Common myeloid progenitor, CD34-positive (primary cell): ENCODE results near the gene ABCG1.

Experiments used
- CTCF ChIA-PET: fragments of 350-600 bp; sonication (Branson Sonifier 250); formaldehyde crosslinking; loops from one replicate; lab custom pipeline; 2021; ENCODE audit warnings: antibody characterized with exemption; lab: Charles Lee
- POLR2A ChIA-PET: fragments of 350-600 bp; sonication (Branson Sonifier 250); formaldehyde crosslinking; loops from one replicate; lab custom pipeline; 2021; ENCODE audit warnings: antibody characterized with exemption; lab: Charles Lee
- DNase-seq, 3 donors: peaks; one replicate each; pipeline versions ENCODE4 v3.0.0 to v3.0.0-alpha.2; 2013
- H3K27ac ChIP-seq, 2 experiments: 1 replicate in 1 of 2; 2 replicates in 1 of 2; pipeline ENCODE4 v1.7.0; 2013; ENCODE audit warnings: inconsistent platforms in 2 of 2, low read length in 2 of 2, mild to moderate bottlenecking in 2 of 2, low read depth in 1 of 2, moderate library complexity in 1 of 2; ENCODE audit not compliant: severe bottlenecking in 2 of 2, insufficient read depth in 1 of 2, poor library complexity in 1 of 2
- H3K27me3 ChIP-seq, 5 experiments: replicated peaks in 2 of 5; 1 replicate in 3 of 5; 2 replicates in 2 of 5; pipeline versions ENCODE4 v1.6.1 to v1.7.0; 2013; ENCODE audit warnings: low read length in 4 of 5, mild to moderate bottlenecking in 2 of 5, moderate library complexity in 2 of 5, inconsistent platforms in 1 of 5; ENCODE audit not compliant: insufficient read depth in 5 of 5, control insufficient read depth in 4 of 5
- H3K36me3 ChIP-seq, 4 experiments: 1 replicate in 2 of 4; 2 replicates in 2 of 4; pipeline versions ENCODE4 v1.6.1 to v1.7.0; 2013; ENCODE audit warnings: low read length in 3 of 4, control low read depth in 1 of 4, mild to moderate bottlenecking in 1 of 4; ENCODE audit not compliant: control insufficient read depth in 4 of 4, insufficient read depth in 4 of 4
- H3K4me1 ChIP-seq, 4 experiments: 1 replicate in 3 of 4; 2 replicates in 1 of 4; pipeline versions ENCODE4 v1.6.1 to v1.7.1; 2013; ENCODE audit warnings: low read length in 3 of 4, mild to moderate bottlenecking in 3 of 4, control low read depth in 1 of 4, inconsistent platforms in 1 of 4, moderate library complexity in 1 of 4; ENCODE audit not compliant: control insufficient read depth in 4 of 4, insufficient read depth in 4 of 4; ENCODE audit errors: control extremely low read depth in 1 of 4
- H3K4me3 ChIP-seq, 7 experiments: 1 replicate in 4 of 7; 2 replicates in 3 of 7; pipeline versions ENCODE4 v1.5.1 to v1.7.0; 2013; ENCODE audit warnings: mild to moderate bottlenecking in 7 of 7, low read length in 6 of 7, moderate library complexity in 6 of 7, inconsistent platforms in 2 of 7, low read depth in 2 of 7, control low read depth in 1 of 7; ENCODE audit not compliant: insufficient read depth in 4 of 7, control insufficient read depth in 1 of 7; ENCODE audit errors: extremely low read depth in 1 of 7
- H3K9me3 ChIP-seq, 5 experiments: 1 replicate in 4 of 5; 2 replicates in 1 of 5; pipeline versions ENCODE4 v1.6.1 to v1.7.1; 2013; ENCODE audit warnings: low read length in 4 of 5, mild to moderate bottlenecking in 2 of 5, inconsistent platforms in 1 of 5, low read depth in 1 of 5, moderate library complexity in 1 of 5; ENCODE audit not compliant: control insufficient read depth in 4 of 5, insufficient read depth in 2 of 5; ENCODE audit errors: control extremely low read depth in 1 of 5
- WGBS: methylation state at CpG from one replicate; pipeline ENCODE4 v1.1.5; 2013; ENCODE audit not compliant: insufficient coverage; 5-methylcytosine and 5-hydroxymethylcytosine counted together

ABCG1 gene

GRCh38 chr21:42264245-42265195, 45.6 kb downstream of the ABCG1 start:
- Histone ChIP-seq H3K9me3 (no peaks in the 10 kb centered on the region), H3K27ac (no peak overlapping the region), H3K36me3 (peaks cover 0 to 3% (median 0%) of the 10 kb centered on the region in 4 experiments), H3K27me3 (no peaks in the 10 kb centered on the region), H3K4me3 (no peak overlapping the region), H3K4me1 (peaks cover 8 to 93% (median 77%) of the 10 kb centered on the region in 4 experiments)
- CTCF ChIA-PET: interaction anchor here (0.6 to 8.9 kb wide), 7 partner anchors 12 to 119 kb away, joined by 3 to 116 read pairs (median 5); no protein-coding TSS in a partner anchor
- POLR2A ChIA-PET: interaction anchor here (0.6 to 1.5 kb wide), 3 partner anchors 30 to 180 kb away, joined by 3 to 4 read pairs (median 4); no protein-coding TSS in a partner anchor
- WGBS: 80% methylated on average over 12 of the region's 13 CpGs
- no peak for DNase-seq

- ChIA-PET POLR2A (interaction anchor here (0.6 kb wide), 1 partner anchor 180 kb away, joined by 3 read pairs; no protein-coding TSS in a partner anchor), CTCF (interaction anchor here (1.2 to 8.9 kb wide), 4 partner anchors 12 to 100 kb away, joined by 4 to 116 read pairs (median 42); no protein-coding TSS in a partner anchor)
- WGBS: 87% methylated on average over 9 of the region's 12 CpGs
- DNase-seq: no peak
- Histone ChIP-seq H3K27me3 (no peaks in the 10 kb centered on the region), H3K4me3 (no peak overlapping the region), H3K4me1 (peaks cover 8 to 90% (median 74%) of the 10 kb centered on the region in 4 experiments), H3K27ac (no peak overlapping the region), H3K9me3 (no peaks in the 10 kb centered on the region), H3K36me3 (peaks cover 0 to 3% (median 0%) of the 10 kb centered on the region in 4 experiments)
These were observed 46.4 kb downstream of the ABCG1 start for GRCh38 chr21:42265231-42265812.

DNA sequence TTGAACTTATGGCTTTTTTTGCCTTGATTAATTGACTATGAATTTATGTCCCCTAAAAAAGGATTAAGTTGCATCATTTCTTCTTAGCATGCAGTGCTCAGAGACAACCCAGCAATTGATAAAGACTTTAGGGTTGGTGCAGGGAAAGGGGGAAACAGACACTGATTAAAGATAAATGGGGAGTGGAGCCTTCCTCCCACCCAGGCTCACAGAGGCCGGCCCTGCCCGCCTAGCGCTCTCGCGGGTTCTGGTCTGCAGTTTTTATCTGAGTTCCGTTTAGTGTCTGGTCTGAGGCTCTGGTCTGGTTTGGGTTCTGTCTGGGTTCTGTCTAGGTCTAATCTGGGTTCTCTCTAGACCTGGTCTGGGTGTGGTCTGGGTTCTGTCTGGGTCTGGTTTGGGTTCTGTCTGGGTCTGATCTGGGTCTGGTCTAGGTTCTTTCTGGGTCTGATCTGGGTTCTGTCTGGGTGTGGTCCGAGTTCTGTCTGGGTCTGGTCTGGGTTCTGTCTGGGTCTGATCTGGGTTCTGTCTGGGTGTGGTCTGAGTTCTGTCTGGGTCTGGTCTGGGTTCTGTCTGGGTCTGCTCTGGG, 48.1 kb downstream of the ABCG1 start:
- H3K4me1 ChIP-seq: peaks cover 8 to 77% (median 66%) of the 10 kb centered on the region in 4 experiments
- peaks cover 0 to 5% (median 2%) of the 10 kb centered on the region in 4 experiments for H3K36me3 ChIP-seq
- H3K9me3 ChIP-seq: no peaks in the 10 kb centered on the region
- WGBS: 83% methylated on average over 1 of the region's 7 CpGs
- H3K27ac ChIP-seq: peak overlapping the region; percentile 61 to 74
- H3K27me3 ChIP-seq: no peaks in the 10 kb centered on the region
- peak overlapping the region in 2 of 7 experiments; percentile 34 to 38 for H3K4me3 ChIP-seq
- peak in 1 of 3 donors; percentile 65 for DNase-seq
- ChIA-PET CTCF (interaction anchor here (1.7 to 8.9 kb wide), 2 partner anchors 13 to 102 kb away, joined by 5 to 79 read pairs; no protein-coding TSS in a partner anchor), POLR2A (interaction anchor here (0.6 kb wide), 1 partner anchor 16 kb away, joined by 3 read pairs; no protein-coding TSS in a partner anchor)

DNA sequence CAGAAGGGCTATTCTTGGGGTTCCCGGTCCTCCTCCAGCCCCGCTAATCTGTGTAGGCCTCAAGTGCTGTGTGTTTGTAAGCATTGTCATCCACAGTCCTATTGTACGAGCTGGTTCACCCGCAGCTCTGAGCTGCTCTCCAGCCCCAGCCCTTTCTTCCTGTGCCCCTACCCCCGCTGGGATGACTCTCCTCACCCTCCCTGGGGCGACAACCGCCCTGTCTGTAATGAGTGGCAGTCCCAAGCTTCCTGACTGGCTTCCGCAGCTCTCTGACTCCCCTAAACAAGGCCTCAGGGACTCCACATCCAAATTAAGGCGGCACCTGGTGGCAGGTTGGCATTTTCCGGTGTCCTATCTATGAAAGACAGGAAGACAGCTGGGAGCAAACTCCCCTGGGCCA, 50.4 kb downstream of the ABCG1 start:
- 3% methylated on average over 9 of the region's 10 CpGs for WGBS
- no peaks in the 10 kb centered on the region for H3K27me3 ChIP-seq
- peak overlapping the region; percentile 47 to 74 for H3K27ac ChIP-seq
- POLR2A ChIA-PET: interaction anchor here (0.8 to 2.3 kb wide), 3 partner anchors 11 to 36 kb away, joined by 4 to 9 read pairs (median 4); no protein-coding TSS in a partner anchor
- DNase-seq: peak; percentile 56 to 70 (median 60)
- H3K4me1 ChIP-seq: peaks cover 0 to 56% (median 48%) of the 10 kb centered on the region in 4 experiments
- H3K9me3 ChIP-seq: no peaks in the 10 kb centered on the region
- CTCF ChIA-PET: interaction anchor here (0.7 to 8.0 kb wide), 24 partner anchors 9 to 266 kb away, joined by 3 to 75 read pairs (median 5); no protein-coding TSS in a partner anchor
- peaks cover 2 to 25% (median 12%) of the 10 kb centered on the region in 4 experiments for H3K36me3 ChIP-seq
- peak overlapping the region in 3 of 7 experiments; percentile 34 to 50 (median 37) for H3K4me3 ChIP-seq

DNA sequence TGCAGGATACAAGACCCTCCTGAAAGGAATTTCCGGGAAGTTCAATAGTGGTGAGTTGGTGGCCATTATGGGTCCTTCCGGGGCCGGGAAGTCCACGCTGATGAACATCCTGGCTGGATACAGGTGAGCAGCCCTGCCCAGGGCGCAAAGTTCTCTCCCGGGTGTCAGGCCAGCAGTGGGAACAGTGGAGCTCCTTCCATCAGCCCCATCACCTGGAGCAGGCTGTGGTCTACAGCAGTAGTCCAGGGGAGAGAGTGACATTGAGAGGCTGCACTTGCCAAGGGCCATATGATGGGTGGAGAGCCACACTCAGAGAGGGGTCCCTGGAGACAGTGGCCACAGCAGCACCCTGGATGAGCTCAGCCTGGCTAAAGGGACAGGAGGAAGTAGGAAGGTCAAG, 52.1 kb downstream of the ABCG1 start:
- CTCF ChIA-PET: interaction anchor here (1.6 to 8.0 kb wide), 6 partner anchors 8 to 125 kb away, joined by 3 to 75 read pairs (median 10); no protein-coding TSS in a partner anchor
- DNase-seq: no peak
- Histone ChIP-seq H3K4me1 (peaks cover 0 to 45% (median 38%) of the 10 kb centered on the region in 4 experiments), H3K27me3 (no peaks in the 10 kb centered on the region), H3K27ac (no peak overlapping the region), H3K36me3 (peaks cover 2 to 37% (median 17%) of the 10 kb centered on the region in 4 experiments), H3K9me3 (no peaks in the 10 kb centered on the region), H3K4me3 (no peak overlapping the region)
- POLR2A ChIA-PET: interaction anchor here (1.1 kb wide), 1 partner anchor 52 kb away, joined by 3 read pairs; no protein-coding TSS in a partner anchor
- WGBS: 94% methylated on average over 6 of the region's 6 CpGs
